WI38 (cell line): ENCODE measurements around the gene TMEM269.

Experiments used
- H3K4me3 ChIP-seq: 2 replicates; pipeline ENCODE4 v1.5.1; 2011; ENCODE audit warnings: low read depth, mild to moderate bottlenecking, control low read depth, low read length
- CTCF ChIP-seq: IDR thresholded peaks from 2 replicates; pipeline ENCODE4 v1.5.1; 2012; ENCODE audit warnings: low read depth, mild to moderate bottlenecking, control low read depth, low read length

The TMEM269 gene

DNA sequence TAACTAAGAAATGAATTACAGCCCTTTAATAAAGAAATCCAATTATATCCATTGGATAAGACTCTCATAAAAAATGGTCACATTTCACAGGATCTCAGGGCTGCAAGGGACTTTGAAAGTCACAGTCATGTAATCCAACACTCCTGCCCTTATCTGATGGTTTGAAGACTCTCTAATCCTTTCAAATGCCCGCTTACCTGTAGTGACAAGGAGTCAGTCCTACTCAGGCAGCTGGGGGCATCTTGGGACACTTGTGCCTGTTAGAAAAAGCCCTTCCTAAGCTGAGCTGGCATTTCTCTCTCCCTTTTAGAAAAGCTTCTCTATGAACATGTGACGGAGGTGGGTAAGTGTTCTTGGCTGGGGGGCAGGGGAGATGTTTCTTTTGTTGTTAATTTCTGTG is 50.6 kb downstream of the TMEM269 start:
- TF ChIP-seq CTCF = no peak
- H3K4me3 ChIP-seq = no peak overlapping the region

- TF ChIP-seq CTCF = no peak
- no peak overlapping the region for H3K4me3 ChIP-seq
These were observed 52.9 kb downstream of the TMEM269 start for GRCh38 chr1:42837709-42838108.

- TF ChIP-seq CTCF = no peak
- H3K4me3 ChIP-seq = no peak overlapping the region
These were observed 53.8 kb downstream of the TMEM269 start for GRCh38 chr1:42838482-42839190.

DNA sequence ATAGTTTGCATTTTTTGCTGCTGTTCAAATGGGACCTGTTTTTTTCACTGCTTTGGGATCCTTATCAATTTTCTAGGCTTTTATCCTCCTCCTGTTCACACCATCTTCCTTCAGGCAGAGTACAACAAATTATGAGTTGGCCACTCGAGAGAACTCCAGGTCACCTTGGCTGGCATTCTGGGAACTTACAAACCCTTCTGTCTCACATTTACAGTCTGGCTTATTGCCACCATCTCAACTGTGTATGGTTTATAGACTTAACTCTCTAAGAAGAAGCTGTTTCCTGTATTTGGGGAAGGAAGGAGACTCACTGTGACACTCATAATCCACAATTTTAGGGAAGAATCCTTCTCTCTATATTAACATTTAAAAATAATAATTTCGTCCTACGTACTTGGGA is 56.2 kb downstream of the TMEM269 start:
- no peak for TF ChIP-seq CTCF
- no peak overlapping the region for H3K4me3 ChIP-seq

DNA sequence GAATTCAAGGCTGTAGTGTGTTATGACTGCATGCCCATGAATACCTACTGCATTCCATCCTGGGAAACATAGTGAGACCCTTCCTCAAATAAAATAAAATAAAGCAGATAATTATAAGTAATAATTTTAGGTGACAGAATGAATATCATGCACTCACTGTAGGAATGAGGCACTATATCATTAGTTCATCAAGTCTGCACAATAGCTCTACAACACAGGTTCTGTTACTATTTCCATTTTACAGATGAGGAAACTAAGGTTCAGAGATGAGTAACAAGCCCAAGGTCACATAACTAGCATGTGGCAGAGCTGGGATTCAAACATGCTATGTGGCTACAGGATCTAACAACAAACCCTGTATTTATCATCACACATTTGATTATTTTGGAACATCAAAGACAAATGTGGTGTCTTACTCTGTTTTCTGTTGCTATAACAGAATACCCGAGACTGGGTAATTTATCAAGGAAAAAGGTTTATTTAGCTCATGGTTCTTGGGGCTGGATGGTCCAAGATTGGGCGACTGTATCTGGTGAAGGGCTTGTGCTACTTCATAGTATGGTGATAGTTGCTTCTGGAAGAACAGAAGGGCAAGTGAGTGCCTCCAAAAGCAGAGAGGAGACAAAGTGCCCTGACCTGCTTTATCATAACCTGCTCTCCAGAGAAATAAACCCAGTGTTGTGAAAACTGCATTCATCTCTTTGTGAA is 56.8 kb downstream of the TMEM269 start:
- TF ChIP-seq CTCF = no peak

DNA sequence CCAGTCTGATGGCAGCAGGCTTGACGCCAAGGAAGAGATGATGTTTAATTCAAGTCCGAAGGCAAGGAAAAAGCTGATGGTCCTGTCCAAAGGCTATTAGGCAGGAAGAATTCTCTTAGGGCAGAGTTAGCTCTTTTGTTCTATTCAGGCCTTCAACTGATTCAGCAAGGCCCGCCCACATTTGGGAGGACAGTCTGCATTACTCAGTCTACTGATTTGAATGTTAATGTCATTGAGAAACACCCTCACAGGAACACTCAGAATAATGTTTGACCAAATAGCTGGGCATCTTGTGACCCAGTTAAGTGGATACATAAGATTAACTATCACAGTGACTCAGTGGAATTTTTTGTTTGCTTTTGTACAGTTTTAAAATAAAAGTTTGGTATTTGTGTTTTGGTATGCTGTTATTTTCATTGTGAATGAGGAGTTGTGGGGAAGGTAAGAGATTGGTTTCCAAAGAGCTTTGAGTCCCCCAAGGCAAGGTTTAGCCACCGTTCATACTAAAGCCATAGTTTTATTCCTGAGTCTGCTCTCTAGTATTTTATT is 59.9 kb downstream of the TMEM269 start:
- H3K4me3 ChIP-seq = no peak overlapping the region
- TF ChIP-seq CTCF = no peak

More for the DNA sequence above, 56.8 kb downstream of the TMEM269 start:
- no peak overlapping the region for H3K4me3 ChIP-seq

- H3K4me3 ChIP-seq = no peak overlapping the region
- no peak for TF ChIP-seq CTCF
These were observed 60.4 kb downstream of the TMEM269 start for GRCh38 chr1:42845193-42845592.
